Measurements from ENCODE around the gene FAM186B.

GRCh38 chr12:49616533-49617219 lies 11.2 kb upstream of the FAM186B start:
- TF ChIP-seq CTCF (IDR thresholded peaks at IDR 0.05; ENCODE audit: low read length): no peak
- no peak for TF ChIP-seq EZH2 (IDR thresholded peaks at IDR 0.05; ENCODE audit: borderline replicate concordance, low read length)
